CD4-positive, CD25-positive, alpha-beta regulatory T cell (primary cell): ENCODE data around the gene TRAF7. TPM values are rescaled to one million over a fixed set of nuclear protein-coding genes. Genes with fewer than 3 reads are reported as not detected.

Experiments
- ATAC-seq, 2 donors: fragments of 150-1000 bp; cut with Tn5 transposase; one replicate each; pipeline ENCODE4 v1.10.0; 2021; ENCODE audit warnings: low read depth in 2 of 2, moderate number of reproducible peaks in 2 of 2, moderate library complexity in 1 of 2
- DNase-seq, 3 donors: peaks; one replicate each; pipeline versions ENCODE4 v3.0.0 to v3.0.0-alpha.2; 2012 to 2022; ENCODE audit warnings: mixed read lengths in 1 of 3
- H3K27ac ChIP-seq: one replicate; pipeline ENCODE4 v1.7.0; 2013; ENCODE audit warnings: mild to moderate bottlenecking, low read length; ENCODE audit not compliant: insufficient read depth, poor library complexity, severe bottlenecking
- H3K27me3 ChIP-seq: one replicate; pipeline ENCODE4 v1.7.0; 2013; ENCODE audit warnings: low read length; ENCODE audit not compliant: control insufficient read depth, insufficient read depth
- H3K36me3 ChIP-seq: one replicate; pipeline ENCODE4 v1.7.0; 2013; ENCODE audit warnings: mild to moderate bottlenecking, low read length, moderate library complexity; ENCODE audit not compliant: control insufficient read depth, insufficient read depth
- H3K4me1 ChIP-seq: 2 replicates; pipeline ENCODE4 v1.7.0; 2013; ENCODE audit warnings: mild to moderate bottlenecking, low read length; ENCODE audit not compliant: insufficient read depth, control insufficient read depth, poor library complexity, severe bottlenecking
- H3K4me3 ChIP-seq: one replicate; pipeline ENCODE4 v1.7.0; 2013; ENCODE audit warnings: low read depth, mild to moderate bottlenecking, low read length, moderate library complexity
- H3K9me3 ChIP-seq, 2 experiments: 1 replicate in 1 of 2; 2 replicates in 1 of 2; pipeline ENCODE4 v1.7.0; 2013; ENCODE audit warnings: low read length in 2 of 2, mild to moderate bottlenecking in 1 of 2, moderate library complexity in 1 of 2; ENCODE audit not compliant: control insufficient read depth in 2 of 2
- H3K27ac Mint-ChIP-seq, 3 donors: one replicate each; pipeline ENCODE4 v1.8.0; 2020 to 2022; ENCODE audit warnings: mild to moderate bottlenecking in 3 of 3, mixed read lengths in 3 of 3, moderate library complexity in 2 of 3
- H3K27me3 Mint-ChIP-seq: one replicate; pipeline ENCODE4 v1.8.0; 2022; ENCODE audit warnings: mild to moderate bottlenecking, mixed read lengths
- H3K36me3 Mint-ChIP-seq: one replicate; pipeline ENCODE4 v1.8.0; 2020; ENCODE audit warnings: mixed read lengths
- H3K4me1 Mint-ChIP-seq, 4 donors: one replicate each; pipeline ENCODE4 v1.8.0; 2020 to 2022; ENCODE audit warnings: mixed read lengths in 4 of 4, mild to moderate bottlenecking in 1 of 4
- H3K4me3 Mint-ChIP-seq, 4 donors: one replicate each; pipeline ENCODE4 v1.8.0; 2020 to 2022; ENCODE audit warnings: mild to moderate bottlenecking in 4 of 4, mixed read lengths in 4 of 4, moderate library complexity in 3 of 4
- H3K9me3 Mint-ChIP-seq, 7 donors: one replicate each; pipeline ENCODE4 v1.8.0; 2020 to 2022; ENCODE audit warnings: mixed read lengths in 7 of 7, mild to moderate bottlenecking in 3 of 7, moderate library complexity in 2 of 7
- polyA plus RNA-seq, 4 donors: library from polyadenylated mRNA; unstranded; fragments of 300-500 nt; fragmentation: Illumina TruSeq; gene quantifications; one replicate each; pipeline ENCODE4 v1.2.3, GENCODE V29; 2021
- total RNA-seq: library from RNA; stranded (reverse); gene quantifications from one replicate; pipeline ENCODE4 v1.2.3, GENCODE V29; 2022

Gene TRAF7
- total and polyA plus RNA-seq, 5 donors from 2014 or later = 4.0 to 33.4 (median 4.9) TPM

- H3K27me3 ChIP-seq = no peaks in the 10 kb centered on the region
- ATAC-seq = no peak
- H3K27ac ChIP-seq = no peak overlapping the region
- Mint-ChIP-seq H3K9me3 (no peaks in the 10 kb centered on the region), H3K27me3 (no peaks in the 10 kb centered on the region), H3K27ac (no peak overlapping the region), H3K4me1 (no peaks in the 10 kb centered on the region), H3K4me3 (no peak overlapping the region), H3K36me3 (no peaks in the 10 kb centered on the region)
- no peak overlapping the region for H3K4me3 ChIP-seq
- no peaks in the 10 kb centered on the region for H3K36me3 ChIP-seq
- H3K4me1 ChIP-seq = no peaks in the 10 kb centered on the region
- no peak for DNase-seq
- H3K9me3 ChIP-seq = no peaks in the 10 kb centered on the region
Observed at GRCh38 chr16:2186505-2186904, 30.9 kb downstream of the TRAF7 start.

GRCh38 chr16:2187212-2187611 is 31.6 kb downstream of the TRAF7 start:
- no peak for DNase-seq
- no peak for ATAC-seq
- H3K9me3 Mint-ChIP-seq = no peaks in the 10 kb centered on the region

GRCh38 chr16:2188395-2188794 is 32.8 kb downstream of the TRAF7 start:
- H3K4me1 Mint-ChIP-seq = no peaks in the 10 kb centered on the region
- H3K27ac Mint-ChIP-seq = no peak overlapping the region
- Histone ChIP-seq H3K27me3 (no peaks in the 10 kb centered on the region), H3K27ac (no peak overlapping the region), H3K9me3 (no peaks in the 10 kb centered on the region), H3K4me1 (no peaks in the 10 kb centered on the region), H3K4me3 (no peak overlapping the region), H3K36me3 (no peaks in the 10 kb centered on the region)
- DNase-seq = no peak
- ATAC-seq = no peak
- H3K4me3 Mint-ChIP-seq = no peak overlapping the region
- no peaks in the 10 kb centered on the region for H3K36me3 Mint-ChIP-seq
- H3K27me3 Mint-ChIP-seq = no peaks in the 10 kb centered on the region
- H3K9me3 Mint-ChIP-seq = no peaks in the 10 kb centered on the region

More at GRCh38 chr16:2187212-2187611, 31.6 kb downstream of the TRAF7 start:
- no peaks in the 10 kb centered on the region for H3K9me3 ChIP-seq
- no peak overlapping the region for H3K27ac ChIP-seq
- H3K27me3 ChIP-seq = no peaks in the 10 kb centered on the region
- Mint-ChIP-seq H3K27ac (no peak overlapping the region), H3K4me3 (no peak overlapping the region), H3K36me3 (no peaks in the 10 kb centered on the region), H3K4me1 (no peaks in the 10 kb centered on the region), H3K27me3 (no peaks in the 10 kb centered on the region)
- H3K4me3 ChIP-seq = no peak overlapping the region
- H3K36me3 ChIP-seq = no peaks in the 10 kb centered on the region
- no peaks in the 10 kb centered on the region for H3K4me1 ChIP-seq

- H3K36me3 Mint-ChIP-seq = no peaks in the 10 kb centered on the region
- H3K9me3 Mint-ChIP-seq = no peaks in the 10 kb centered on the region
- no peaks in the 10 kb centered on the region for H3K9me3 ChIP-seq
- no peaks in the 10 kb centered on the region for H3K4me1 ChIP-seq
- no peak for DNase-seq
- no peaks in the 10 kb centered on the region for H3K4me1 Mint-ChIP-seq
- no peak overlapping the region for H3K4me3 Mint-ChIP-seq
- H3K27ac Mint-ChIP-seq = no peak overlapping the region
- H3K27me3 Mint-ChIP-seq = no peaks in the 10 kb centered on the region
- no peak for ATAC-seq
- no peaks in the 10 kb centered on the region for H3K27me3 ChIP-seq
- H3K36me3 ChIP-seq = no peaks in the 10 kb centered on the region
- H3K27ac ChIP-seq = no peak overlapping the region
- H3K4me3 ChIP-seq = no peak overlapping the region
Observed at GRCh38 chr16:2189252-2189893, 33.8 kb downstream of the TRAF7 start.

GRCh38 chr16:2190002-2190658 is 34.5 kb downstream of the TRAF7 start:
- no peak overlapping the region for H3K4me3 ChIP-seq
- peaks cover 2% of the 10 kb centered on the region for H3K27me3 ChIP-seq
- H3K27ac ChIP-seq = no peak overlapping the region
- H3K4me1 Mint-ChIP-seq = peaks cover 0 to 5% (median 2%) of the 10 kb centered on the region in 4 donors
- H3K4me1 ChIP-seq = peaks cover 3% of the 10 kb centered on the region
- H3K27me3 Mint-ChIP-seq = peaks cover 7% of the 10 kb centered on the region
- no peaks in the 10 kb centered on the region for H3K9me3 Mint-ChIP-seq
- H3K36me3 Mint-ChIP-seq = no peaks in the 10 kb centered on the region
- H3K4me3 Mint-ChIP-seq = no peak overlapping the region
- DNase-seq = no peak
- no peak overlapping the region for H3K27ac Mint-ChIP-seq
- no peaks in the 10 kb centered on the region for H3K9me3 ChIP-seq
- H3K36me3 ChIP-seq = no peaks in the 10 kb centered on the region
- no peak for ATAC-seq

- Histone ChIP-seq H3K36me3 (no peaks in the 10 kb centered on the region), H3K27ac (no peak overlapping the region), H3K4me1 (peaks cover 10% of the 10 kb centered on the region), H3K4me3 (no peak overlapping the region), H3K9me3 (no peaks in the 10 kb centered on the region), H3K27me3 (peaks cover 2% of the 10 kb centered on the region)
- Mint-ChIP-seq H3K4me3 (no peak overlapping the region), H3K27me3 (peaks cover 8% of the 10 kb centered on the region), H3K4me1 (peaks cover 0 to 7% (median 2%) of the 10 kb centered on the region in 4 donors), H3K36me3 (no peaks in the 10 kb centered on the region), H3K9me3 (no peaks in the 10 kb centered on the region), H3K27ac (no peak overlapping the region)
- no peak for DNase-seq
- no peak for ATAC-seq
Observed at GRCh38 chr16:2190659-2191445, 35.3 kb downstream of the TRAF7 start.

GRCh38 chr16:2191446-2191706 is 35.8 kb downstream of the TRAF7 start:
- peaks cover 8% of the 10 kb centered on the region for H3K27me3 Mint-ChIP-seq
- no peaks in the 10 kb centered on the region for H3K36me3 ChIP-seq
- no peak for DNase-seq
- H3K36me3 Mint-ChIP-seq = no peaks in the 10 kb centered on the region
- H3K4me3 Mint-ChIP-seq = peak overlapping the region in 1 of 4 donors; percentile 33
- H3K4me3 ChIP-seq = no peak overlapping the region
- no peaks in the 10 kb centered on the region for H3K9me3 Mint-ChIP-seq
- H3K27ac Mint-ChIP-seq = no peak overlapping the region
- H3K4me1 Mint-ChIP-seq = peaks cover 0 to 7% (median 2%) of the 10 kb centered on the region in 4 donors
- H3K9me3 ChIP-seq = no peaks in the 10 kb centered on the region
- H3K27ac ChIP-seq = no peak overlapping the region
- peaks cover 2% of the 10 kb centered on the region for H3K27me3 ChIP-seq
- no peak for ATAC-seq
- H3K4me1 ChIP-seq = peaks cover 13% of the 10 kb centered on the region
